HG03457 (cell line): ENCODE measurements around the gene PIGK.

Source experiments
- ATAC-seq: cut with Tn5 transposase; IDR thresholded peaks from one replicate; pipeline ENCODE4 v1.9.1; 2021; ENCODE audit warnings: moderate number of reproducible peaks; ENCODE audit not compliant: unreplicated experiment

PIGK gene

DNA sequence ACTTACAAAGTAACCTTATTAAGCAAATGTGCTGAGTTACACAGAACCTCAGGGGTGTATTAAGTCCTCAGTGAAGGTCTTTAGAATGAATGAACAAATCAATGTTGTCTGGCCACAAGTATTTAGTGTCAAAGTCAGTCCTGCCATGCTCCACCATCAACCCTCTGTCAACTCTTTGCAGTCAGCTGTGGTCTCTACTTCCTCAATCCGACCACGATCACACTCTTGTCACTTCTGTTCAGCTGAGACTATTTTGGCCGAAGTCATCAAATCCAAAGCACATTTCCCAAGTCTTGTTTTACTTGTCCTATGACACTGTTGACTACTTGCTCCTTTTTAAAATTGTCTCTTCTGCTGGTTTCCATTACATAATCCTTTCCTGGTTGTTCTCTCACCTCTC is 178.4 kb downstream of the PIGK start:
- ATAC-seq, result no peak

DNA sequence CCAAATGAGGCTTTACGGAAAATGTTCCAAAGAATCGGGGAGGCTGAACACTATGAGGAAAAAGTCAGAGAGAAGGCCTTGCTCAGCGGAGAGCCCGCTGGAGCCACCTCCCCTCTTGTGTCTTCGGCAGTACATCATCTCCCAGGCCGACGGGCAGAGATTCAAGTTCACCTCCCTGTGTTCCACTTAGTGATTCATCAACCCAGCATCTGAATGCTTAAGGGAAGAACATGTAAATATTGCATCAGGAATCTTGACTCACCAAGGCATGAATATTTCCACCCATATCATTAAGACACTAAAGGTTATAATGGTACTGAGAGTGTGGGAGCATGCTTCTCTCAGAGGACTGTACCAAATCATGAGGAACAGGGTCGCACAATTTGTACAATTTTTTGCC is 179.5 kb downstream of the PIGK start:
- no peak for ATAC-seq

DNA sequence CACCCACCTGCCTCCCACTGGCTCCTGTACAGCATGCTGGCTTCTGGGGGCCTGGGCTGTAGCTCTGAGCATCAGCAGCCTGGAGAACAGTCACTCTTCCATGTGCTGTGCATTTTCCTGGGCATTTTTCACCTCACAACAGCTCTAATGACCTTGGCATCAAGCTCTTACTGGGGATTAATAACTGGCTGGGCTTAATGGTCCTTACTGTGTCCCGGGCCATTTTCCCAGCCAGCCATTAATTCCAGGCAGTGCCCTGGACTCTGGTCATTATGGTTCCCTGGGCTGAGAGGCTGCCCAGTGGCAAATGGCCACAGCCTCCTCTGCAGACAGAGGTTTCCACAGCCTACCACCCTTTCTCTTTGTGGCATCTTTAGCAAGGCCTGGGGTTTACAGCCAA is 180.1 kb downstream of the PIGK start:
- no peak for ATAC-seq
